GM12878 (cell line): ENCODE measurements around the gene GAS6. TPM values are rescaled to one million over a fixed set of nuclear protein-coding genes. Genes with fewer than 3 reads are reported as not detected.

Experiments
- ATAC-seq: fragments of 200-7000 bp; cut with Tn5 transposase; 3 replicates; pipeline ENCODE4 v1.9.1; 2020; ENCODE audit warnings: mild to moderate bottlenecking, moderate library complexity
- BruUV-seq: library from RNA; stranded (reverse); fragments of 400-500 nt; replicated peaks from 2 replicates; lab custom pipeline; 2021; lab: Mats Ljungman, UMichigan
- CTCF ChIA-PET: fragments of 300-600 bp; sonication (Branson Sonifier 250); formaldehyde crosslinking; extraction: SDS; loops from one replicate; lab custom pipeline; 2021; ENCODE audit warnings: inconsistent platforms; lab: Yijun Ruan, JAX
- POLR2A ChIA-PET: fragments of 350-600 bp; formaldehyde crosslinking; extraction: SDS; loops from one replicate; lab custom pipeline; 2021; ENCODE audit warnings: inconsistent platforms; lab: Charles Lee
- RAD21 ChIA-PET: fragments of 300-600 bp; sonication (Branson Sonifier 250); formaldehyde crosslinking; loops from one replicate; lab custom pipeline; 2023; ENCODE audit warnings: antibody characterized with exemption; ENCODE audit not compliant: unreplicated experiment; lab: Charles Lee
- SMC1A ChIA-PET: fragments of 300-600 bp; sonication (Branson Sonifier 250); formaldehyde crosslinking; loops from one replicate; lab custom pipeline; 2023; ENCODE audit not compliant: unreplicated experiment, uncharacterized antibody; lab: Charles Lee
- DNase-seq: peaks from one replicate; pipeline ENCODE4 v3.0.0-alpha.2; 2011; ENCODE audit warnings: low read depth, low spot score
- FAIRE-seq: peaks from 3 replicates; lab custom pipeline; 2011; peaks lifted over from hg19 to GRCh38; lab: Jason Lieb, UNC
- H2AFZ ChIP-seq: 2 replicates; pipeline ENCODE4 v1.6.0; 2011; ENCODE audit warnings: low read depth, low read length, control low read depth; ENCODE audit not compliant: control insufficient read depth
- H3K27ac ChIP-seq: 2 replicates; pipeline ENCODE4 v1.5.1; 2011; ENCODE audit warnings: control low read depth; ENCODE audit not compliant: control insufficient read depth, insufficient read depth
- H3K27me3 ChIP-seq, 2 experiments: replicated peaks in 1 of 2; 2 replicates each; pipeline versions ENCODE4 v1.6.0 to v1.6.1; 2011; ENCODE audit warnings: low read length in 1 of 2; ENCODE audit not compliant: control insufficient read depth in 2 of 2, insufficient read depth in 2 of 2
- H3K36me3 ChIP-seq, 2 experiments: 2 replicates each; pipeline ENCODE4 v1.5.1; 2011; ENCODE audit warnings: low read length in 1 of 2; ENCODE audit not compliant: control insufficient read depth in 2 of 2, insufficient read depth in 2 of 2
- H3K4me1 ChIP-seq: 2 replicates; pipeline ENCODE4 v1.6.1; 2011; ENCODE audit warnings: mild to moderate bottlenecking, low read length, moderate library complexity, mixed read lengths; ENCODE audit not compliant: control insufficient read depth, insufficient read depth
- H3K4me2 ChIP-seq: 2 replicates; pipeline ENCODE4 v1.6.0; 2011; ENCODE audit warnings: control low read depth; ENCODE audit not compliant: control insufficient read depth, insufficient read depth
- H3K4me3 ChIP-seq: fragments of 200-600 bp; sonication (generic); 2 replicates; pipeline ENCODE4 v1.5.1; 2016
- H3K79me2 ChIP-seq: 2 replicates; pipeline ENCODE4 v1.6.0; 2011; ENCODE audit warnings: low read length; ENCODE audit not compliant: control insufficient read depth, insufficient read depth
- H3K9ac ChIP-seq: 2 replicates; pipeline ENCODE4 v1.8.0; 2011; ENCODE audit warnings: low read length, control low read depth, mixed read lengths; ENCODE audit not compliant: control insufficient read depth, insufficient read depth
- H3K9me3 ChIP-seq: replicated peaks from 3 replicates; pipeline ENCODE4 v1.5.1; 2011; ENCODE audit warnings: mild to moderate bottlenecking, low read length; ENCODE audit not compliant: control insufficient read depth, insufficient read depth
- H4K20me1 ChIP-seq: 2 replicates; pipeline ENCODE4 v1.6.0; 2011; ENCODE audit not compliant: control insufficient read depth, insufficient read depth
- E4F1 ChIP-seq: fragments of 450-650 bp; IDR thresholded peaks from 2 replicates; pipeline ENCODE4 v1.6.1; 2018; ENCODE audit warnings: borderline replicate concordance, mild to moderate bottlenecking; ENCODE audit not compliant: partially characterized antibody
- ESRRA ChIP-seq: IDR thresholded peaks from 2 replicates; pipeline ENCODE4 v1.6.1; 2012; ENCODE audit warnings: mild to moderate bottlenecking, low read length, improper control_type of control experiment
- FOXM1 ChIP-seq: IDR thresholded peaks from 2 replicates; pipeline ENCODE4 v1.6.1; 2012; ENCODE audit warnings: low read depth, mild to moderate bottlenecking, inconsistent platforms, low read length, moderate library complexity
- HCFC1 ChIP-seq: fragments of 150-350 bp; IDR thresholded peaks from 2 replicates; pipeline ENCODE4 v1.6.1; 2014; ENCODE audit warnings: low read length
- LARP7 ChIP-seq: fragments of 450-650 bp; IDR thresholded peaks from 2 replicates; pipeline ENCODE4 v1.6.1; 2017; ENCODE audit warnings: mild to moderate bottlenecking
- RBBP5 ChIP-seq: fragments of 200-600 bp; sonication (generic); conservative IDR thresholded peaks from 2 replicates; pipeline ENCODE4 v1.6.1; 2016
- RELB ChIP-seq: fragments of 450-650 bp; IDR thresholded peaks from 2 replicates; pipeline ENCODE4 v1.6.1; 2017; ENCODE audit warnings: low read depth, mild to moderate bottlenecking, moderate library complexity
- WRNIP1 ChIP-seq: IDR thresholded peaks from 2 replicates; pipeline ENCODE4 v1.6.1; 2011; ENCODE audit warnings: low read depth, low read length, improper control_type of control experiment, borderline replicate concordance
- ZBTB33 ChIP-seq: fragments of 450-650 bp; IDR thresholded peaks from 2 replicates; pipeline ENCODE4 v1.6.1; 2017; ENCODE audit warnings: mild to moderate bottlenecking
- WGBS: methylation state at CpG from one replicate; pipeline ENCODE4 v1.1.6; 2016; ENCODE audit warnings: low lambda C conversion rate; ENCODE audit not compliant: insufficient replicate concordance, insufficient coverage; ENCODE audit errors: missing lambda C conversion rate; 5-methylcytosine and 5-hydroxymethylcytosine counted together
- in situ Hi-C: fragments of 300-500 bp; cut with MboI; formaldehyde crosslinking; loops from 9 replicates; pipeline ENCODE4 v1.14.3; 2018; ENCODE audit warnings: mixed read lengths
- intact Hi-C: fragments of 100-400 bp; cut with micrococcal nuclease; formaldehyde crosslinking; loops from one replicate; pipeline ENCODE4 v1.14.2; 2022; ENCODE audit not compliant: unreplicated experiment
- polyA plus RNA-seq, 11 experiments: library from polyadenylated mRNA; depleted of rRNA in 4 of 11; unstranded in 6 of 11; stranded (reverse) in 5 of 11; fragments of >200 nt; fragmentation: Nextera tagmentation in 4 of 11; fragmentation: Illumina TruSeq in 1 of 11; extraction: Ambion mirVana in 4 of 11; extraction: Trizol in 1 of 11; gene quantifications; 1 replicate in 1 of 11; 2 replicates in 10 of 11; pipeline versions ENCODE4 v1.2.1 to v1.2.3, GENCODE V29; 2011 to 2016; ENCODE audit warnings: inconsistent platforms in 2 of 11, missing spikeins in 2 of 11, low read depth in 1 of 11
- total RNA-seq, 4 experiments: library from RNA; depleted of rRNA in 3 of 4; stranded (reverse); fragments of >200 nt in 3 of 4; fragmentation: Illumina TruSeq in 1 of 4; extraction: Trizol in 1 of 4; gene quantifications; 2 replicates each; pipeline versions ENCODE4 v1.2.1 to v1.2.3, GENCODE V29; 2013 to 2021
- TF ChIP-seq, protein P1 (sequence below): IDR thresholded peaks from 2 replicates; pipeline ENCODE4 v1.6.1; 2012; ENCODE audit warnings: improper control_type of control experiment, low read depth, low read length; ENCODE audit not compliant: insufficient replicate concordance

Gene GAS6
- total and polyA plus RNA-seq, 10 of the 15 experiments (the other 5 are each of a cell fraction or from before 2014, with no cell fraction given): 0.03 to 0.59 (median 0.10) TPM; not detected in 2

DNA sequence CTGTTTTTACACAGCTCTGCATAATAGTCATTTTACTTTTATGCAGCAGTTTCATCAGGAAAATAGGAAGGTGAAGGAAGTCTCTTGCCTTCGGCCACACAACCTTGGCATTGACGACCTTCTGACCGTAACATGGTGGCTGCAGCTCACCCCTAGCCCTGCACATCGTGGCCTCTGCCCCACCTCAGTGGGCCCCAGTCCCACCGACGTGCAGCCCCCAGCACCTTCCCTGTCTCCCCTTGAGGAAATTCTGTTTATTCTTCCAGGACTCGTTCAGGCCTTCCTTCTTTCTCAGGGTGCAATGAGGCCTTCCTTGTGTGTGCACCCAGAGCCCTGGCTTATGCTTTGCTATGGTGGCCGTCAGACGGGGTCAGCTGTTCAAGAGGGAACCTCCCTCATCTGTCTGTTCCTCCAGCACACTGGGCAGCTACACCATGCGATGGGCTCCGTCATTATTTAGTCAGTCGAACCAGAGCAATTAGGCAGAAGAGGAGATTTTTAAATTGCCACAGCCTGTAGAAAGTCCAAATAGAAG is 71.6 kb downstream of the GAS6 start (continued):
- TF ChIP-seq ZBTB33: no peak

DNA sequence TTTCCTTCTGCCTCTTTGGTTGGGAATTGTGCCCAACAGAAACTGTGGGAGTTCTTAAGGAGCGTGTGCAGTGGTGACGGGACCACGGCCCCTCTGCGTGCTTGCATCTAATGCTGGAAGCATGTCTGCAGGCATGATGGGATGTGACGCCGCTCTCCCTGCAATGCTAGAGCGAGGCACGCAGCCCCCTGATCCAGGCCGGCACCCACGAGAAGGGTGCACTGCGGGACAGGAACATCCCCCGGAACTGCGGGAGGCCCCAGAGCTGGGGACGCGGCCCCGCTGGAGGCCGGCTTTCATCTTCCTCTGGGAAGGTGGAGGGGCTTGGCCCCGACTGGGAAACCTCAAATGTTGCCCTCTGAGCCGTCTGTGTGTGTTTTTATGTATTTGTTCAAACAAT is 72.1 kb downstream of the GAS6 start:
- Histone ChIP-seq H2AFZ (no peak overlapping the region), H3K9ac (no peak overlapping the region), H3K36me3 (no peaks in the 10 kb centered on the region), H3K27me3 (no peaks in the 10 kb centered on the region), H3K4me1 (no peaks in the 10 kb centered on the region), H3K9me3 (no peaks in the 10 kb centered on the region), H3K4me3 (no peak overlapping the region), H4K20me1 (no peaks in the 10 kb centered on the region), H3K27ac (no peak overlapping the region), H3K4me2 (no peak overlapping the region), H3K79me2 (no peaks in the 10 kb centered on the region)
- ChIA-PET CTCF (no interaction called here), RAD21 (no interaction called here), POLR2A (no interaction called here), SMC1A (no interaction called here)
- in situ Hi-C loops: no loop called here
- DNase-seq (no peak), ATAC-seq (no peak), FAIRE-seq (no peak)
- no TSS peak for BruUV-seq
- 86% methylated on average over 19 of the region's 19 CpGs for WGBS
- intact Hi-C loops: no loop called here
- TF ChIP-seq HCFC1: no peak
- TF ChIP-seq WRNIP1: no peak
- TF ChIP-seq E4F1: no peak
- TF ChIP-seq RBBP5: no peak
- no peak for TF ChIP-seq FOXM1
- no peak for TF ChIP-seq RELB
- no peak for TF ChIP-seq ESRRA
- no peak for TF ChIP-seq LARP7
- TF ChIP-seq, protein P1, sequence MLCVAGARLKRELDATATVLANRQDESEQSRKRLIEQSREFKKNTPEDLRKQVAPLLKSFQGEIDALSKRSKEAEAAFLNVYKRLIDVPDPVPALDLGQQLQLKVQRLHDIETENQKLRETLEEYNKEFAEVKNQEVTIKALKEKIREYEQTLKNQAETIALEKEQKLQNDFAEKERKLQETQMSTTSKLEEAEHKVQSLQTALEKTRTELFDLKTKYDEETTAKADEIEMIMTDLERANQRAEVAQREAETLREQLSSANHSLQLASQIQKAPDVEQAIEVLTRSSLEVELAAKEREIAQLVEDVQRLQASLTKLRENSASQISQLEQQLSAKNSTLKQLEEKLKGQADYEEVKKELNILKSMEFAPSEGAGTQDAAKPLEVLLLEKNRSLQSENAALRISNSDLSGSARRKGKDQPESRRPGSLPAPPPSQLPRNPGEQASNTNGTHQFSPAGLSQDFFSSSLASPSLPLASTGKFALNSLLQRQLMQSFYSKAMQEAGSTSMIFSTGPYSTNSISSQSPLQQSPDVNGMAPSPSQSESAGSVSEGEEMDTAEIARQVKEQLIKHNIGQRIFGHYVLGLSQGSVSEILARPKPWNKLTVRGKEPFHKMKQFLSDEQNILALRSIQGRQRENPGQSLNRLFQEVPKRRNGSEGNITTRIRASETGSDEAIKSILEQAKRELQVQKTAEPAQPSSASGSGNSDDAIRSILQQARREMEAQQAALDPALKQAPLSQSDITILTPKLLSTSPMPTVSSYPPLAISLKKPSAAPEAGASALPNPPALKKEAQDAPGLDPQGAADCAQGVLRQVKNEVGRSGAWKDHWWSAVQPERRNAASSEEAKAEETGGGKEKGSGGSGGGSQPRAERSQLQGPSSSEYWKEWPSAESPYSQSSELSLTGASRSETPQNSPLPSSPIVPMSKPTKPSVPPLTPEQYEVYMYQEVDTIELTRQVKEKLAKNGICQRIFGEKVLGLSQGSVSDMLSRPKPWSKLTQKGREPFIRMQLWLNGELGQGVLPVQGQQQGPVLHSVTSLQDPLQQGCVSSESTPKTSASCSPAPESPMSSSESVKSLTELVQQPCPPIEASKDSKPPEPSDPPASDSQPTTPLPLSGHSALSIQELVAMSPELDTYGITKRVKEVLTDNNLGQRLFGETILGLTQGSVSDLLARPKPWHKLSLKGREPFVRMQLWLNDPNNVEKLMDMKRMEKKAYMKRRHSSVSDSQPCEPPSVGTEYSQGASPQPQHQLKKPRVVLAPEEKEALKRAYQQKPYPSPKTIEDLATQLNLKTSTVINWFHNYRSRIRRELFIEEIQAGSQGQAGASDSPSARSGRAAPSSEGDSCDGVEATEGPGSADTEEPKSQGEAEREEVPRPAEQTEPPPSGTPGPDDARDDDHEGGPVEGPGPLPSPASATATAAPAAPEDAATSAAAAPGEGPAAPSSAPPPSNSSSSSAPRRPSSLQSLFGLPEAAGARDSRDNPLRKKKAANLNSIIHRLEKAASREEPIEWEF: no peak
